Measurements from ENCODE around the gene NDUFV3.
"Not testable (repeated sequence)": the region's sequence is repeated elsewhere in the genome, so short reads cannot be mapped to it uniquely, and the experiment has no call there.

NDUFV3 gene

GRCh38 chr21:42921927-42922326 is 28.8 kb downstream of the NDUFV3 start:
- TF ChIP-seq CTCF (IDR thresholded peaks at IDR 0.05; ENCODE audit: control extremely low read depth, extremely low read depth, low read depth, missing control alignments) = no peak
- POLR2A ChIA-PET = no interaction called here
- DNase-seq (ENCODE audit: extremely low spot score) = no peak
- CTCF ChIA-PET = no interaction called here

- CTCF ChIA-PET = interaction anchor here (0.9 to 1.4 kb wide), 3 partner anchors 9 to 30 kb away, joined by 3 to 5 read pairs (median 3); partner anchors contain the start of gene NDUFV3
- DNase-seq (ENCODE audit: extremely low spot score) = no peak
- POLR2A ChIA-PET = interaction anchor here (0.6 kb wide), 1 partner anchor 51 kb away, joined by 3 read pairs; no protein-coding TSS in a partner anchor
- no peak for TF ChIP-seq CTCF (IDR thresholded peaks at IDR 0.05; ENCODE audit: control extremely low read depth, extremely low read depth, low read depth, missing control alignments)
Measured at GRCh38 chr21:42922918-42923317, 29.8 kb downstream of the NDUFV3 start.

GRCh38 chr21:42923553-42924432 is 30.7 kb downstream of the NDUFV3 start:
- CTCF ChIA-PET = interaction anchor here (0.9 to 1.4 kb wide), 3 partner anchors 10 to 31 kb away, joined by 3 to 5 read pairs (median 3); partner anchors contain the start of gene NDUFV3
- POLR2A ChIA-PET = interaction anchor here (0.6 kb wide), 1 partner anchor 50 kb away, joined by 3 read pairs; no protein-coding TSS in a partner anchor
- peak; percentile 63 for TF ChIP-seq CTCF (IDR thresholded peaks at IDR 0.05; ENCODE audit: control extremely low read depth, extremely low read depth, low read depth, missing control alignments)
- DNase-seq (ENCODE audit: extremely low spot score) = peak; percentile 86

GRCh38 chr21:42924433-42924751 is 31.3 kb downstream of the NDUFV3 start:
- TF ChIP-seq CTCF (IDR thresholded peaks at IDR 0.05; ENCODE audit: control extremely low read depth, extremely low read depth, low read depth, missing control alignments) = no peak
- DNase-seq (ENCODE audit: extremely low spot score) = no peak
- ChIA-PET CTCF (interaction anchor here (0.8 kb wide), 1 partner anchor 49 kb away, joined by 3 read pairs; no protein-coding TSS in a partner anchor), POLR2A (no interaction called here)

GRCh38 chr21:42925114-42925926 is 32.2 kb downstream of the NDUFV3 start, which contains the start of gene ERVH48-1:
Gene ERVH48-1 (minus strand): TSS chr21:42925630. CDS start chr21:42919006, 6,624 bp downstream.
- POLR2A ChIA-PET = no interaction called here
- no peak for DNase-seq (ENCODE audit: extremely low spot score)
- CTCF ChIA-PET = interaction anchor here (0.8 kb wide), 1 partner anchor 48 kb away, joined by 3 read pairs; no protein-coding TSS in a partner anchor
- no peak for TF ChIP-seq CTCF (IDR thresholded peaks at IDR 0.05; ENCODE audit: control extremely low read depth, extremely low read depth, low read depth, missing control alignments)

- POLR2A ChIA-PET; DNase-seq (ENCODE audit: extremely low spot score); CTCF ChIA-PET: not testable (repeated sequence)
Measured at GRCh38 chr21:42927474-42928200, 34.5 kb downstream of the NDUFV3 start.
